GM23338 (cell line): ENCODE data around the gene SSBP2. TPM values are rescaled to one million over a fixed set of nuclear protein-coding genes. Genes with fewer than 3 reads are reported as not detected.

Experiments
- ATAC-seq: fragments of 200-7000 bp; cut with Tn5 transposase; 3 replicates; pipeline ENCODE4 v1.9.1; 2020
- DNase-seq: peaks from one replicate; pipeline ENCODE4 v3.0.0-alpha.2; 2015; ENCODE audit warnings: low spot score
- H2AFZ ChIP-seq: fragments of 200-600 bp; sonication (generic); 2 replicates; pipeline ENCODE4 v1.8.0; 2016; ENCODE audit warnings: antibody characterized with exemption, mild to moderate bottlenecking, moderate library complexity
- H3F3A ChIP-seq: fragments of 200-600 bp; sonication (generic); replicated peaks from 2 replicates; pipeline ENCODE4 v1.8.0; 2017; ENCODE audit warnings: antibody characterized with exemption, mixed run types, low read depth
- H3K27ac ChIP-seq: fragments of 200-600 bp; sonication (generic); 2 replicates; pipeline ENCODE4 v1.6.1; 2016; ENCODE audit warnings: low read depth
- H3K27me3 ChIP-seq: fragments of 200-600 bp; sonication (generic); 2 replicates; pipeline ENCODE4 v1.8.0; 2016; ENCODE audit warnings: mild to moderate bottlenecking, mixed run types, moderate library complexity; ENCODE audit not compliant: insufficient read depth
- H3K36me3 ChIP-seq: fragments of 200-600 bp; sonication (generic); 2 replicates; pipeline ENCODE4 v1.8.0; 2016; ENCODE audit warnings: mild to moderate bottlenecking; ENCODE audit not compliant: insufficient read depth
- H3K4me1 ChIP-seq: fragments of 200-600 bp; sonication (generic); 2 replicates; pipeline ENCODE4 v1.8.0; 2016; ENCODE audit warnings: mild to moderate bottlenecking, moderate library complexity; ENCODE audit not compliant: insufficient read depth
- H3K4me2 ChIP-seq: fragments of 200-600 bp; sonication (generic); 2 replicates; pipeline ENCODE4 v1.7.1; 2017; ENCODE audit warnings: mixed run types
- H3K4me3 ChIP-seq: fragments of 200-600 bp; sonication (generic); 2 replicates; pipeline ENCODE4 v1.6.1; 2016; ENCODE audit warnings: mixed run types
- H3K79me2 ChIP-seq: fragments of 200-600 bp; sonication (generic); replicated peaks from 2 replicates; pipeline ENCODE4 v1.8.0; 2017; ENCODE audit warnings: mild to moderate bottlenecking; ENCODE audit not compliant: insufficient read depth
- H3K9me2 ChIP-seq: fragments of 200-600 bp; sonication (generic); 2 replicates; pipeline ENCODE4 v1.8.0; 2017; ENCODE audit not compliant: insufficient read depth
- H4K20me1 ChIP-seq: fragments of 200-600 bp; sonication (generic); replicated peaks from 2 replicates; pipeline ENCODE4 v1.8.0; 2017; ENCODE audit warnings: mild to moderate bottlenecking; ENCODE audit not compliant: insufficient read depth
- H3K27ac Mint-ChIP-seq: 2 replicates; pipeline ENCODE4 v1.8.0; 2020; ENCODE audit warnings: inconsistent platforms, mild to moderate bottlenecking, moderate library complexity, mixed read lengths
- H3K27me3 Mint-ChIP-seq: 3 replicates; pipeline ENCODE4 v1.8.0; 2022; ENCODE audit warnings: low read depth, mild to moderate bottlenecking, moderate library complexity, mixed read lengths, inconsistent platforms; ENCODE audit not compliant: insufficient read depth, poor library complexity
- H3K36me3 Mint-ChIP-seq: 3 replicates; pipeline ENCODE4 v1.8.0; 2021; ENCODE audit warnings: low read depth, mild to moderate bottlenecking, inconsistent platforms, moderate library complexity, mixed read lengths
- H3K4me1 Mint-ChIP-seq: 3 replicates; pipeline ENCODE4 v1.8.0; 2020; ENCODE audit warnings: mild to moderate bottlenecking, inconsistent platforms, mixed read lengths
- H3K4me3 Mint-ChIP-seq: 3 replicates; pipeline ENCODE4 v1.8.0; 2021; ENCODE audit warnings: moderate library complexity, mild to moderate bottlenecking, inconsistent platforms, mixed read lengths
- H3K9me3 Mint-ChIP-seq: 3 replicates; pipeline ENCODE4 v1.8.0; 2020; ENCODE audit warnings: moderate library complexity, mild to moderate bottlenecking, inconsistent platforms, mixed read lengths
- CREB1 ChIP-seq: fragments of 250-450 bp; sonication (Bioruptor Pico); IDR thresholded peaks from 2 replicates; pipeline ENCODE4 v1.5.0; 2020; ENCODE audit warnings: low read depth, mild to moderate bottlenecking, moderate library complexity
- ETS1 ChIP-seq: IDR thresholded peaks from 2 replicates; pipeline ENCODE4 v1.6.1; 2016; ENCODE audit warnings: antibody characterized with exemption
- NANOG ChIP-seq: IDR thresholded peaks from 2 replicates; pipeline ENCODE4 v1.6.1; 2016; ENCODE audit warnings: antibody characterized with exemption, borderline replicate concordance
- POLR2AphosphoS5 ChIP-seq: IDR thresholded peaks from 2 replicates; pipeline ENCODE4 v1.6.1; 2016; ENCODE audit warnings: antibody characterized with exemption, low read depth
- ZNF114 ChIP-seq: fragments of 250-450 bp; sonication (Bioruptor Pico); IDR thresholded peaks from 2 replicates; pipeline ENCODE4 v1.5.0; 2020; ENCODE audit warnings: mild to moderate bottlenecking, moderate library complexity
- ZNF331 ChIP-seq: fragments of 250-450 bp; sonication (Bioruptor Pico); IDR thresholded peaks from 2 replicates; pipeline ENCODE4 v1.5.0; 2020; ENCODE audit warnings: low read depth, mild to moderate bottlenecking, moderate library complexity
- ZNF462 ChIP-seq: fragments of 250-450 bp; sonication (Bioruptor Pico); IDR thresholded peaks from 2 replicates; pipeline ENCODE4 v1.5.0; 2020; ENCODE audit warnings: mild to moderate bottlenecking, moderate library complexity
- polyA plus RNA-seq: library from polyadenylated mRNA; unstranded; fragments of >200 nt; fragmentation: Nextera tagmentation; extraction: Ambion mirVana; gene quantifications from 2 replicates; pipeline ENCODE4 v1.2.1, GENCODE V29; 2016
- total RNA-seq: library from RNA; depleted of rRNA; stranded (reverse); fragments of >200 nt; shearing (Covaris generic); gene quantifications from 2 replicates; pipeline ENCODE4 v1.2.3, GENCODE V29; 2014

SSBP2 gene
- total and polyA plus RNA-seq, 2 experiments from 2014 or later, result 21.5 to 24.7 TPM

- TF ChIP-seq ZNF462 (CRISPR knock-in tag) (no peak), POLR2AphosphoS5 (no peak), NANOG (no peak), ETS1 (no peak), ZNF331 (CRISPR knock-in tag) (no peak)
These were observed 1.2 kb downstream of the SSBP2 start (continued) for GRCh38 chr5:81749561-81750307.

- 0 out of 2 replicates have a peak, but pooled peaks cover 5% of the 10 kb centered on the region for H3F3A ChIP-seq
- H3K9me2 ChIP-seq, result no peaks in the 10 kb centered on the region
- H3K4me3 ChIP-seq, result peak overlapping the region; percentile 66
- peaks cover 34% of the 10 kb centered on the region for H3K27me3 ChIP-seq
- H3K36me3 ChIP-seq, result no peaks in the 10 kb centered on the region
- Mint-ChIP-seq H3K27ac (no peak overlapping the region), H3K9me3 (no peaks in the 10 kb centered on the region), H3K4me1 (peaks cover 50% of the 10 kb centered on the region), H3K36me3 (no peaks in the 10 kb centered on the region), H3K27me3 (peaks cover 8% of the 10 kb centered on the region), H3K4me3 (peak overlapping the region; percentile 88)
- H2AFZ ChIP-seq, result peak overlapping the region; percentile 54
- H3K27ac ChIP-seq, result no peak overlapping the region
- DNase-seq (peak; percentile 28), ATAC-seq (no peak)
- peaks cover 29% of the 10 kb centered on the region for H3K4me1 ChIP-seq
- peak overlapping the region; percentile 78 for H3K4me2 ChIP-seq
- H4K20me1 ChIP-seq, result no peaks in the 10 kb centered on the region
- no peak for TF ChIP-seq CREB1 (CRISPR knock-in tag)
- no peak for TF ChIP-seq POLR2AphosphoS5
- no peak for TF ChIP-seq ZNF114 (CRISPR knock-in tag)
- no peak for TF ChIP-seq ZNF462 (CRISPR knock-in tag)
- H3K79me2 ChIP-seq, result peaks cover 24% of the 10 kb centered on the region
These were observed 1.7 kb downstream of the SSBP2 start for GRCh38 chr5:81749192-81749560.
